Measurements from ENCODE around the gene CCND1.

The CCND1 gene

DNA sequence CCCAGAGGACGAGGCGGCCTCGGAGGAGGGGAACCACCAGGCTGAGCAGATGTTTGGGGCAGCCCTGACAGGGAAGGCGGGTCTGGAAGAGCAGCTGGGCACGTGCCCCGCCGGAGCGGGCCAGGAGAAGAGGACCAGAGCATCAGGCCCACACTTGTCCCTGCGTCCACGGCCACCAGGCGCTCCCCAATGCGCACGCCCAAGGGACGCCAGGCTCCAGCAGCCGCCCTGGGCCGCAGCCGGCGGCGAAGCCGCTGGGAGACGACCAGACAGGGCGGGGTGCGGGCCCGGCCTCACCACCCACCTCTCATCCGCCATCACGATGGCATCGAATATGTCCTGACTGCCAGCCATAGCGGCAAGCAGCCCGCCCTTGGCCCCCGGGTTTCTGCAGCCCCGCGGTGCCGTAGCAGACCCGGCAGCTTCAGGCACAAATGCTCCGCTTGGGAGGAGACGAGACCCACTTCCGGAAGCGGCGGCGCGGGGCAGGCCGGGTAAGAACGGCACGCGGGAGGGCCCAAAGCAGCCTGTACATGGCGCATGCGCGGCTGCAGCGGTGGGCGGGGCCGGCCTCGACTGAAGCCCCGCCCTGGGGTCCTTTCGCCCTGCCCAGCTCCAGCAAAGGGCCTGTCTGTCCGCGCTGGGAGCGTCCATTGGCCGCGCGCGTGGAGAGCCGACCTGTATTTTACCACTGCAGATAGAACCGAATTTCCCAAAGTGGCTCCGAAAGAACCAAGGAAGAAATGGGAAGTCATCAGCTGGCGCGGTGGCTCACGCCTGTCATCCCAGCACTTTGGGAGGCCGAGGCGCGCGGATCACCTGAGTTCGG, 34.1 kb downstream of the CCND1 start, which contains the start of gene LTO1:
Gene LTO1, minus strand, starts transcription at position 468 of the 829 bp plus-strand sequence. Its CDS starts 114 bp downstream, at position 354.
- H3K9ac ChIP-seq (ENCODE audit: low read length in 5 of 5) = peak within 1 kb of the TSS; percentile 81 to 99 (median 99)
- peak within 1 kb of the TSS; percentile 86 for H3K27ac ChIP-seq (ENCODE audit: low read depth, low read length)
- H3K27me3 ChIP-seq (ENCODE audit: control insufficient read depth in 5 of 5, insufficient read depth in 4 of 5, low read length in 5 of 5) = no peaks in the 10 kb centered on the region
- no peaks in the 10 kb centered on the region for H3K9me3 ChIP-seq (ENCODE audit: control insufficient read depth in 5 of 5, low read length in 5 of 5)
- H3K4me3 ChIP-seq (ENCODE audit: low read depth in 1 of 5, low read length in 5 of 5) = peak within 1 kb of the TSS; percentile 86 to 96 (median 89)
- peaks cover 11 to 36% (median 27%) of the 10 kb centered on the region in 5 donors for H3K4me1 ChIP-seq (ENCODE audit: control insufficient read depth in 5 of 5, insufficient read depth in 5 of 5, low read length in 5 of 5)
- peaks cover 6 to 23% (median 19%) of the 10 kb centered on the region in 5 donors for H3K36me3 ChIP-seq (ENCODE audit: control insufficient read depth in 5 of 5, insufficient read depth in 5 of 5, low read length in 5 of 5)

DNA sequence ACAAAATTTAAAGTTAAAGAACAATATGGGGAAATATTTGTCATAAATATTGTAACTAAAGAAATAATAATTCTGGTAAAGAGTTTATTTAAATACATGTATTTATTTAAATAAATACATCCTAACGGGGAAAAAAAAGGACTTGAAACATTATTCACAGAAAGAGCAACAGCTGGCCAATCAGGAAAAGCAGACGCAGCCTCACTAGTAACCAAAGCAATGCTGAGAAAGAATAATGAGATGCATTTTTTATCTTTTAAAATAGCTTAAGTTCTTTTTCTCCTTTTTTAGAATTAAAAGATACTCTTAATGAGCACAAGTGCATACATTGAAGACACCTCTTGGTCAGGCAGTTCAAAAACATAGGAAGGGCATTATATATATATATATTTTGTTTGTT, 36.8 kb downstream of the CCND1 start:
- Histone ChIP-seq H3K27me3 (ENCODE audit: control insufficient read depth in 5 of 5, insufficient read depth in 4 of 5, low read length in 5 of 5) (no peaks in the 10 kb centered on the region), H3K9me3 (ENCODE audit: control insufficient read depth in 5 of 5, low read length in 5 of 5) (no peaks in the 10 kb centered on the region), H3K9ac (ENCODE audit: low read length in 5 of 5) (no peak overlapping the region), H3K36me3 (ENCODE audit: control insufficient read depth in 5 of 5, insufficient read depth in 5 of 5, low read length in 5 of 5) (peaks cover 0 to 2% (median 1%) of the 10 kb centered on the region in 5 donors), H3K4me1 (ENCODE audit: control insufficient read depth in 5 of 5, insufficient read depth in 5 of 5, low read length in 5 of 5) (peaks cover 6 to 29% (median 22%) of the 10 kb centered on the region in 5 donors), H3K4me3 (ENCODE audit: low read depth in 1 of 5, low read length in 5 of 5) (no peak overlapping the region), H3K27ac (ENCODE audit: low read depth, low read length) (no peak overlapping the region)

DNA sequence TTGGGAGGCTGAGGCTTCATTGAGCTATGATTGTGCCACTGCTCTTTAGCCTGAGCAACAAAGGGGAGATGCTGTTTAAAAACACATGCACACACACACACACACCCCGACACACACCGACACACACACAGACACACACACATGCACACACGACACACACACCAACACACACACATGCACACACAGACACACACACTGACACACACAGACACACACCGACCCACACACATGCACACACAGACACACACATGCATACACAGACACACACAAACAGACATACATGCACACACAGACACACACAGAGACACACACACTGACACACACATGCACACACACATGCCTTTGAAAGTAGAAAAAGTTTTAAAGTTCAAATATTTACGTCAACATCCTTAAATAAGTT, 39.7 kb downstream of the CCND1 start:
- no peak overlapping the region for H3K9ac ChIP-seq (ENCODE audit: low read length in 5 of 5)
- H3K4me3 ChIP-seq (ENCODE audit: low read depth in 1 of 5, low read length in 5 of 5) = no peak overlapping the region
- no peak overlapping the region for H3K27ac ChIP-seq (ENCODE audit: low read depth, low read length)
- H3K9me3 ChIP-seq (ENCODE audit: control insufficient read depth in 5 of 5, low read length in 5 of 5) = no peaks in the 10 kb centered on the region
- no peaks in the 10 kb centered on the region for H3K36me3 ChIP-seq (ENCODE audit: control insufficient read depth in 5 of 5, insufficient read depth in 5 of 5, low read length in 5 of 5)
- peaks cover 0 to 5% (median 2%) of the 10 kb centered on the region in 5 donors for H3K4me1 ChIP-seq (ENCODE audit: control insufficient read depth in 5 of 5, insufficient read depth in 5 of 5, low read length in 5 of 5)
- H3K27me3 ChIP-seq (ENCODE audit: control insufficient read depth in 5 of 5, insufficient read depth in 4 of 5, low read length in 5 of 5) = peaks cover 0 to 4% (median 3%) of the 10 kb centered on the region in 5 donors

DNA sequence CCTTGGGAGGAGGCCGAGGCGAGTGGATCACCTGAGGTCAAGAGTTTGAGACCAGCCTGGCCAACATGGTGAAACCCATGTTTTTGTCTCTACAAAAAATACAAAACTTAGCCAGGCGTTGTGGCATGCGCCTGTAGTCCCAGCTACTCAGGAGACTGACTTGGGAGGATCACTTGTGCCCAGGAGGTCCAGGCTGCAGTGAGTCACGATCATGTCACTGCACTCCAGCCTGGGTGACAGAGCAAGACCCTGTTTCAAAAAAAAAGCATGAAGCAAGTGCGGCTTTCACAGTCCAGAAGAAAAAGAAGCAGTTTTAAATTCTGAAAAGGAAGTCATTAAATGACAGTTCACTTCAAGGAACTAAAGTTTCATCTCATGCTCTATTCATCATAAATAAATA, 41.3 kb downstream of the CCND1 start:
- Histone ChIP-seq H3K4me3 (ENCODE audit: low read depth in 1 of 5, low read length in 5 of 5) (no peak overlapping the region), H3K27me3 (ENCODE audit: control insufficient read depth in 5 of 5, insufficient read depth in 4 of 5, low read length in 5 of 5) (peaks cover 0 to 7% (median 3%) of the 10 kb centered on the region in 5 donors), H3K9ac (ENCODE audit: low read length in 5 of 5) (no peak overlapping the region), H3K9me3 (ENCODE audit: control insufficient read depth in 5 of 5, low read length in 5 of 5) (no peaks in the 10 kb centered on the region), H3K4me1 (ENCODE audit: control insufficient read depth in 5 of 5, insufficient read depth in 5 of 5, low read length in 5 of 5) (peaks cover 0 to 5% (median 5%) of the 10 kb centered on the region in 5 donors), H3K36me3 (ENCODE audit: control insufficient read depth in 5 of 5, insufficient read depth in 5 of 5, low read length in 5 of 5) (no peaks in the 10 kb centered on the region), H3K27ac (ENCODE audit: low read depth, low read length) (no peak overlapping the region)

DNA sequence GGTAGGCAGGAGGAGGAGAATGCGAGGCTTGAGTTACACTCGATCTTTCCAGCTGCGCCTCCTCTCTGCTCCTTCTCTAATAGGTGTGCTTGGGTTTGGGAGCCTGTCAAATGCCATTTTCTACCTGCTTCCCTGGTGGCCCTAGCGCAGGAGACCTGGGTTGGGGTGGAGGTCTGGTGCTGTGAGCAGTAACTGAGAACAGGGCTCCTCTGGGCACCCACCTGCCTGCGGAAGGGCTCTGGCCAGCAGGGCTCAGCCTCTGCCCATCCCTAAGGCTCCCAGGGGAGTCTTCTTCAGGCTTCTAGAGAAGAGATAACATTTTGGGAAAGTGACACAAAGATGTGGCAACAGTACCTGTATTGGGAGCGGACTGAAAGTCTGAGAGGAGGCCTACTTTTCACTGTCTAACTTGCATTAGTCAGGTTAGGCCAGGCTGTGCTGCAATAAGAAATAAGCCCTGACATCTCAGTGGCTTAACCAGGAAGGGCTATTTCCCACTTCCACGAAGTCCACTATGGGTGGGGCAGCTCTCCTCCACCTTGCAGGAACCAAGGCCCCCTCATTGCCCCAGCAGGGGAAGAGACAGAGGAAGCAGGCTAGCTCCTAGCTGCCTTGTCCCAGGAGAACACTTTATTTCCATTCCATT, 41.8 kb downstream of the CCND1 start:
- Histone ChIP-seq H3K36me3 (ENCODE audit: control insufficient read depth in 5 of 5, insufficient read depth in 5 of 5, low read length in 5 of 5) (no peaks in the 10 kb centered on the region), H3K4me3 (ENCODE audit: low read depth in 1 of 5, low read length in 5 of 5) (no peak overlapping the region), H3K4me1 (ENCODE audit: control insufficient read depth in 5 of 5, insufficient read depth in 5 of 5, low read length in 5 of 5) (peaks cover 0 to 5% (median 5%) of the 10 kb centered on the region in 5 donors), H3K9me3 (ENCODE audit: control insufficient read depth in 5 of 5, low read length in 5 of 5) (no peaks in the 10 kb centered on the region), H3K27me3 (ENCODE audit: control insufficient read depth in 5 of 5, insufficient read depth in 4 of 5, low read length in 5 of 5) (peaks cover 0 to 7% (median 3%) of the 10 kb centered on the region in 5 donors), H3K9ac (ENCODE audit: low read length in 5 of 5) (no peak overlapping the region), H3K27ac (ENCODE audit: low read depth, low read length) (no peak overlapping the region)

DNA sequence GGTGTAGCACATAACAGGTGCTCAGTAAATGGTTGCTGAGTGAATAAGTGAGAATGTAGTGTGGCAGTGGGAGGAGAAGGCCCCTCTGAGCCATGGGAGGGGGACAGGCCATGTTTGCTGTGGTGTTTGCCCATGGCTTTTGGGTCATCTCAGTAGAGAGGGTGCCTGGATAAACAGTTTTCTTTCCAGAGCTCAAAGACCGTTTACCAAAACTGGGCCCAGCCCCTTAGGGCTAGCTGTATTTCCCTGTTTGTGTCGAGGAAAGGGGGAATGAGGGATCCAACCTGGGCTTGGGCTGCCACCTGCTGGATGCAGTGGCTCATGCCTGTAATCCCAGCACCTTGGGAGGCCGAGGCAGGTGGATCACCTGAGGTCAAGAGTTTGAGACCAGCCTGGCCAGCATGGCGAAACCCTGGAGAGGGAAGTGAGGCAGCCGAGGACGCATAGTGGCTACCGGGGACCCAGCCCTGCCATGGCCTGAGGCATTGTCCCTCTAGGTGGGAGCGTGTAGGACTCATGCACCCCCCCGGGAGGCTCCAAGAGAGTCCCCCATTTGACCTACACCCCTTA, 42.9 kb downstream of the CCND1 start:
- Histone ChIP-seq H3K36me3 (ENCODE audit: control insufficient read depth in 5 of 5, insufficient read depth in 5 of 5, low read length in 5 of 5) (no peaks in the 10 kb centered on the region), H3K27me3 (ENCODE audit: control insufficient read depth in 5 of 5, insufficient read depth in 4 of 5, low read length in 5 of 5) (peaks cover 0 to 7% (median 3%) of the 10 kb centered on the region in 5 donors), H3K9me3 (ENCODE audit: control insufficient read depth in 5 of 5, low read length in 5 of 5) (no peaks in the 10 kb centered on the region), H3K9ac (ENCODE audit: low read length in 5 of 5) (no peak overlapping the region), H3K27ac (ENCODE audit: low read depth, low read length) (no peak overlapping the region), H3K4me1 (ENCODE audit: control insufficient read depth in 5 of 5, insufficient read depth in 5 of 5, low read length in 5 of 5) (peaks cover 0 to 5% (median 5%) of the 10 kb centered on the region in 5 donors), H3K4me3 (ENCODE audit: low read depth in 1 of 5, low read length in 5 of 5) (no peak overlapping the region)

DNA sequence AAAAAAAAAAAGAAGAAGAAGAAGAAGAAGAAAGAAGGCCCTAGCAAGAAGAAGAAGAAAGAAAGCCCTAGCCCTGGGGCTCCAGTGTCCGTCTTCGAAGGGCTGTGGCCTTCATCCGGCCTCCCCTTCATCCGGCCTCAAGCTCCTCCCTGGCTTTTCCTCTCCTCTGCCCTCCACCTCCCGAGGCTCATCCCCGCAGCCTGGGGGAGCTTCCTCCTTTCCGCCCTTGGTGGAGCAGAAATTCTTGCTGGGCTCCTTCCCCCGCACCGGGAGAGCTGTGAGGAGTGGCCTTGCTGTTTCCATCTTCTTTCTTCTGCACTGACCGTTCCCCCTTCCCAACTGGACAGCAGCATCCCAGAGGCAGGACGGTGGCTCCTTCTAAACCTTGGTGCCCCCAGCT, 43.7 kb downstream of the CCND1 start:
- Histone ChIP-seq H3K27me3 (ENCODE audit: control insufficient read depth in 5 of 5, insufficient read depth in 4 of 5, low read length in 5 of 5) (peaks cover 0 to 7% (median 3%) of the 10 kb centered on the region in 5 donors), H3K36me3 (ENCODE audit: control insufficient read depth in 5 of 5, insufficient read depth in 5 of 5, low read length in 5 of 5) (no peaks in the 10 kb centered on the region), H3K4me1 (ENCODE audit: control insufficient read depth in 5 of 5, insufficient read depth in 5 of 5, low read length in 5 of 5) (peaks cover 0 to 5% (median 5%) of the 10 kb centered on the region in 5 donors)

DNA sequence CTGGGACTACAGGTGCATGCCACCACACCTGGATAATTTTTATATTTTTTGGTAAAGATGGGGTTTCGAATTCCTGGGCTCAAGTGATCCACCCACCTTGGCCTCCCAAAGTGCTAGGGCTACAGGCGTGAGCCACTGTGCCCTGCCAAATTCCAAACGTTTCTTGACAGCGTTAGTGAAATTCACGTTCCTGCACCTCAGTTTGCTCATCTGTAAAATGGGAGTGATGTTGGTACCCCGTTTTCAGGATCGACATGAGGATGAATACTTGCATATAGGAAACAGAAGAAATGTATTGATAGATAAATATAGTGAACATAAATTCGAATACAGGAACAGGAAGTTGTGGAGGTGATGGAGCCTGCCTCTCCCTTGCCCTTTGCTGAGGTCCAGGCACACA, 44.4 kb downstream of the CCND1 start:
- H3K9me3 ChIP-seq (ENCODE audit: control insufficient read depth in 5 of 5, low read length in 5 of 5) = no peaks in the 10 kb centered on the region
- no peak overlapping the region for H3K9ac ChIP-seq (ENCODE audit: low read length in 5 of 5)
- H3K4me1 ChIP-seq (ENCODE audit: control insufficient read depth in 5 of 5, insufficient read depth in 5 of 5, low read length in 5 of 5) = peaks cover 0 to 5% (median 5%) of the 10 kb centered on the region in 5 donors
- peaks cover 0 to 7% (median 3%) of the 10 kb centered on the region in 5 donors for H3K27me3 ChIP-seq (ENCODE audit: control insufficient read depth in 5 of 5, insufficient read depth in 4 of 5, low read length in 5 of 5)
- H3K4me3 ChIP-seq (ENCODE audit: low read depth in 1 of 5, low read length in 5 of 5) = no peak overlapping the region
- H3K27ac ChIP-seq (ENCODE audit: low read depth, low read length) = no peak overlapping the region
- no peaks in the 10 kb centered on the region for H3K36me3 ChIP-seq (ENCODE audit: control insufficient read depth in 5 of 5, insufficient read depth in 5 of 5, low read length in 5 of 5)

More for the DNA sequence above, 43.7 kb downstream of the CCND1 start:
- H3K4me3 ChIP-seq (ENCODE audit: low read depth in 1 of 5, low read length in 5 of 5) = no peak overlapping the region
- H3K9me3 ChIP-seq (ENCODE audit: control insufficient read depth in 5 of 5, low read length in 5 of 5) = no peaks in the 10 kb centered on the region
- H3K9ac ChIP-seq (ENCODE audit: low read length in 5 of 5) = no peak overlapping the region
- H3K27ac ChIP-seq (ENCODE audit: low read depth, low read length) = no peak overlapping the region

DNA sequence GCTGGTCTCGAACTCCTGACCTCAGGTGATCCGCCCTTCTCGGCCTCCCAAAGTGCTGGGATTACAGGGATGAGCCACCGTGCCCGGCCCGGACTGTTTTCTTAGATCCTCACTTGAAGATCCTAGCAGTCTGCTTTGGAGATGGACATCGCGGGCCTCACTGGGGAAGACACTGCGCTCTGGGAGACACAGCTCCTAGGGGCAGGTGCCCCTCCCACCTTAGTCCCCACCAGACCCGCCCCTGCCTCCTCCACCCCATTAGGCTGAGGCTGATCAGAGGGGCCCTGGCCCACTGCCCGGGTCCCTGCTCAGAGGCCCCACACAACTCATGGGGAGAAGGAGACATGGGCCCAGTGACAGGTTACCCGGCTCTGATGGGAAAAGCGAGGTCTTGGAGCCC, 45.5 kb downstream of the CCND1 start:
- H3K9ac ChIP-seq (ENCODE audit: low read length in 5 of 5) = no peak overlapping the region
- peaks cover 0 to 5% (median 5%) of the 10 kb centered on the region in 5 donors for H3K4me1 ChIP-seq (ENCODE audit: control insufficient read depth in 5 of 5, insufficient read depth in 5 of 5, low read length in 5 of 5)
- no peak overlapping the region for H3K4me3 ChIP-seq (ENCODE audit: low read depth in 1 of 5, low read length in 5 of 5)
- H3K9me3 ChIP-seq (ENCODE audit: control insufficient read depth in 5 of 5, low read length in 5 of 5) = no peaks in the 10 kb centered on the region
- H3K27me3 ChIP-seq (ENCODE audit: control insufficient read depth in 5 of 5, insufficient read depth in 4 of 5, low read length in 5 of 5) = peaks cover 0 to 9% (median 6%) of the 10 kb centered on the region in 5 donors
- no peaks in the 10 kb centered on the region for H3K36me3 ChIP-seq (ENCODE audit: control insufficient read depth in 5 of 5, insufficient read depth in 5 of 5, low read length in 5 of 5)
- no peak overlapping the region for H3K27ac ChIP-seq (ENCODE audit: low read depth, low read length)

All from subcutaneous abdominal adipose tissue (tissue), 5 donors.